ENCODE results near the gene LAMA4.

LAMA4 gene

GRCh38 chr6:112298816-112299281, 44.5 kb upstream of the LAMA4 start:
- no peak overlapping the region for H3K27ac ChIP-seq (ENCODE audit: low read depth, low read length)
- no peaks in the 10 kb centered on the region for H3K27me3 ChIP-seq (ENCODE audit: low read length)
- no peaks in the 10 kb centered on the region for H3K9me2 ChIP-seq (replicated peaks; ENCODE audit: insufficient read depth, low read length)
- no peaks in the 10 kb centered on the region for H3K9me3 ChIP-seq (ENCODE audit: insufficient read depth, low read length)
- no peaks in the 10 kb centered on the region for H3F3A ChIP-seq (ENCODE audit: insufficient read depth)
- no peak overlapping the region for H3K9ac ChIP-seq (ENCODE audit: low read length)
- no peaks in the 10 kb centered on the region for H4K20me1 ChIP-seq (ENCODE audit: low read depth, low read length)
- H3K79me2 ChIP-seq (ENCODE audit: insufficient read depth, low read length) = no peaks in the 10 kb centered on the region
- no peak overlapping the region for H2AFZ ChIP-seq (ENCODE audit: low read depth, low read length, severe bottlenecking)
- TF ChIP-seq, protein P1, sequence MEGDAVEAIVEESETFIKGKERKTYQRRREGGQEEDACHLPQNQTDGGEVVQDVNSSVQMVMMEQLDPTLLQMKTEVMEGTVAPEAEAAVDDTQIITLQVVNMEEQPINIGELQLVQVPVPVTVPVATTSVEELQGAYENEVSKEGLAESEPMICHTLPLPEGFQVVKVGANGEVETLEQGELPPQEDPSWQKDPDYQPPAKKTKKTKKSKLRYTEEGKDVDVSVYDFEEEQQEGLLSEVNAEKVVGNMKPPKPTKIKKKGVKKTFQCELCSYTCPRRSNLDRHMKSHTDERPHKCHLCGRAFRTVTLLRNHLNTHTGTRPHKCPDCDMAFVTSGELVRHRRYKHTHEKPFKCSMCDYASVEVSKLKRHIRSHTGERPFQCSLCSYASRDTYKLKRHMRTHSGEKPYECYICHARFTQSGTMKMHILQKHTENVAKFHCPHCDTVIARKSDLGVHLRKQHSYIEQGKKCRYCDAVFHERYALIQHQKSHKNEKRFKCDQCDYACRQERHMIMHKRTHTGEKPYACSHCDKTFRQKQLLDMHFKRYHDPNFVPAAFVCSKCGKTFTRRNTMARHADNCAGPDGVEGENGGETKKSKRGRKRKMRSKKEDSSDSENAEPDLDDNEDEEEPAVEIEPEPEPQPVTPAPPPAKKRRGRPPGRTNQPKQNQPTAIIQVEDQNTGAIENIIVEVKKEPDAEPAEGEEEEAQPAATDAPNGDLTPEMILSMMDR (IDR thresholded peaks at IDR 0.05; ENCODE audit: insufficient read depth, low read length, poor library complexity, severe bottlenecking) = no peak
- TF ChIP-seq EZH2phosphoT487 (conservative IDR thresholded peaks at IDR 0.05; ENCODE audit: low read length) = no peak
- no peaks in the 10 kb centered on the region for H3K36me3 ChIP-seq (ENCODE audit: low read length)
- H3K4me2 ChIP-seq (ENCODE audit: low read depth, low read length, poor library complexity, severe bottlenecking) = no peak overlapping the region
- no peak overlapping the region for H3K4me3 ChIP-seq (ENCODE audit: insufficient read depth, low read length, poor library complexity, severe bottlenecking)

DNA sequence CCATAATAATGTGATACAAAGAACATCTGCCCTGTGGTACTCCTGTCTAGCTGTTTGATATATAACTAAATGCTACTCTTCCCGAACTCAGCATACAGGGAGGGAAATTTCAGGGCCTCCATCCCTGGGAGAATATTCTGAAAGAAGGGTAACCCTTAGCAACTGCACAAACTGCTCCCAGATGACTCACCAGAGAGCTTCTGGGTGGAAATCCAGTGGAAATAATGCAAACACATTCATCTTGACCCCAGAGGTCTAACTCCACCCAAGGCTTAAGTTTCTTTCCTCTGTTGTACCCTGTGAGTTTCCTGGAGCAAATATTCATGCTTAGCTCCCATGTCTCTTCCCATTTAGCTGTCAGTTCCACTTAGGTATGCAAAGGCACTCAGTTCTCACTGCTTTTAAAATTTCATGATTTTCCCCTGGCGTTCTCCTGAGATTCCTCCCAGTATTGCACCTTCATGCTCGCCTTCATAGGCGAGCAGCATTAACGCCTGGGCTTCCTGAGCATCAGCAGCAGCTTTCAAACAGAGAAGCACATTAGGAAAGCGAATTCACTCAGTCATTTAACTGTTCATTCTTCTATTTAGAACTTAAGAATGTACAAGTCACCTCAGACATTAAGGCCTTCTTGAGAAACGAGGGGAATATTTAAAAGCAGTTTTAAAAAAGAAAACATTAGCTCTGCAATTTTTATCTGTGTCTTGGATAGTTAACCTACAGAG, 43.8 kb upstream of the LAMA4 start:
- no peak for TF ChIP-seq EZH2phosphoT487 (conservative IDR thresholded peaks at IDR 0.05; ENCODE audit: low read length)
- TF ChIP-seq, protein P1 (IDR thresholded peaks at IDR 0.05; ENCODE audit: insufficient read depth, low read length, poor library complexity, severe bottlenecking) = no peak
- no peaks in the 10 kb centered on the region for H4K20me1 ChIP-seq (ENCODE audit: low read depth, low read length)
- no peak overlapping the region for H3K27ac ChIP-seq (ENCODE audit: low read depth, low read length)
- no peaks in the 10 kb centered on the region for H3K36me3 ChIP-seq (ENCODE audit: low read length)
- H2AFZ ChIP-seq (ENCODE audit: low read depth, low read length, severe bottlenecking) = no peak overlapping the region
- H3F3A ChIP-seq (ENCODE audit: insufficient read depth) = no peaks in the 10 kb centered on the region
- H3K9me2 ChIP-seq (replicated peaks; ENCODE audit: insufficient read depth, low read length) = no peaks in the 10 kb centered on the region
- H3K4me2 ChIP-seq (ENCODE audit: low read depth, low read length, poor library complexity, severe bottlenecking) = no peak overlapping the region
- no peaks in the 10 kb centered on the region for H3K9me3 ChIP-seq (ENCODE audit: insufficient read depth, low read length)
- H3K4me3 ChIP-seq (ENCODE audit: insufficient read depth, low read length, poor library complexity, severe bottlenecking) = no peak overlapping the region
- H3K79me2 ChIP-seq (ENCODE audit: insufficient read depth, low read length) = no peaks in the 10 kb centered on the region
- no peaks in the 10 kb centered on the region for H3K27me3 ChIP-seq (ENCODE audit: low read length)
- no peak overlapping the region for H3K9ac ChIP-seq (ENCODE audit: low read length)

GRCh38 chr6:112296694-112297093, 42.3 kb upstream of the LAMA4 start:
- no peak overlapping the region for H2AFZ ChIP-seq (ENCODE audit: low read depth, low read length, severe bottlenecking)
- H4K20me1 ChIP-seq (ENCODE audit: low read depth, low read length) = no peaks in the 10 kb centered on the region
- TF ChIP-seq, protein P1 (IDR thresholded peaks at IDR 0.05; ENCODE audit: insufficient read depth, low read length, poor library complexity, severe bottlenecking) = no peak
- TF ChIP-seq EZH2phosphoT487 (conservative IDR thresholded peaks at IDR 0.05; ENCODE audit: low read length) = no peak
- H3K27me3 ChIP-seq (ENCODE audit: low read length) = no peaks in the 10 kb centered on the region
- H3K27ac ChIP-seq (ENCODE audit: low read depth, low read length) = no peak overlapping the region
- H3K9me2 ChIP-seq (replicated peaks; ENCODE audit: insufficient read depth, low read length) = no peaks in the 10 kb centered on the region
- H3K4me2 ChIP-seq (ENCODE audit: low read depth, low read length, poor library complexity, severe bottlenecking) = no peak overlapping the region
- no peaks in the 10 kb centered on the region for H3F3A ChIP-seq (ENCODE audit: insufficient read depth)
- no peak overlapping the region for H3K9ac ChIP-seq (ENCODE audit: low read length)
- no peaks in the 10 kb centered on the region for H3K9me3 ChIP-seq (ENCODE audit: insufficient read depth, low read length)
- H3K36me3 ChIP-seq (ENCODE audit: low read length) = no peaks in the 10 kb centered on the region
- no peaks in the 10 kb centered on the region for H3K79me2 ChIP-seq (ENCODE audit: insufficient read depth, low read length)
- H3K4me3 ChIP-seq (ENCODE audit: insufficient read depth, low read length, poor library complexity, severe bottlenecking) = no peak overlapping the region
